HG02642 (cell line): ENCODE results near the gene MED17.
"Not testable (repeated sequence)": the region's sequence is repeated elsewhere in the genome, so short reads cannot be mapped to it uniquely, and the experiment has no call there.

Source experiments
- ATAC-seq: cut with Tn5 transposase; IDR thresholded peaks from one replicate; pipeline ENCODE4 v1.9.1; 2021; ENCODE audit warnings: mild to moderate bottlenecking; ENCODE audit not compliant: unreplicated experiment, poor library complexity

Gene MED17

GRCh38 chr11:93784145-93784934, at the start of gene MED17:
TSS of gene MED17 (plus strand) at chr11:93784282. CDS start at chr11:93784514, 232 bp downstream.
- ATAC-seq, result peak; percentile 97

- no peak for ATAC-seq
Measured at GRCh38 chr11:93734427-93735222, 49.5 kb upstream of the MED17 start.

GRCh38 chr11:93735627-93736026, 48.5 kb upstream of the MED17 start:
- ATAC-seq, result no peak

GRCh38 chr11:93736129-93736528, 48.0 kb upstream of the MED17 start:
- ATAC-seq, result no peak

- no peak for ATAC-seq
Measured at GRCh38 chr11:93737904-93738612, 46.0 kb upstream of the MED17 start.

- ATAC-seq, result no peak
Measured at GRCh38 chr11:93738647-93739081, 45.4 kb upstream of the MED17 start.

- peak; percentile 18 for ATAC-seq
Measured at GRCh38 chr11:93740031-93740729, 43.9 kb upstream of the MED17 start.

GRCh38 chr11:93740730-93741093, 43.4 kb upstream of the MED17 start:
- peak; percentile 42 for ATAC-seq

- peak; percentile 89 for ATAC-seq
Measured at GRCh38 chr11:93741094-93741881, 42.8 kb upstream of the MED17 start, which contains the start of the genes C11orf54 and TAF1D. TSS of gene C11orf54 (plus strand) at chr11:93741672. CDS start at chr11:93747394, 5,722 bp downstream. TSS of gene TAF1D (minus strand) at chr11:93741495. CDS start at chr11:93739304, 2,191 bp downstream.

GRCh38 chr11:93741882-93742226, 42.2 kb upstream of the MED17 start:
- ATAC-seq, result peak; percentile 8

GRCh38 chr11:93743291-93743690, 40.8 kb upstream of the MED17 start:
- ATAC-seq, result no peak

GRCh38 chr11:93744669-93745004, 39.4 kb upstream of the MED17 start:
- no peak for ATAC-seq

- not testable (repeated sequence) for ATAC-seq
Measured at GRCh38 chr11:93745005-93745755, 38.9 kb upstream of the MED17 start.

- no peak for ATAC-seq
Measured at GRCh38 chr11:93746101-93746500, 38.0 kb upstream of the MED17 start.

- peak; percentile 76 for ATAC-seq
Measured at GRCh38 chr11:93747122-93747521, 37.0 kb upstream of the MED17 start.

GRCh38 chr11:93751001-93751400, 33.1 kb upstream of the MED17 start:
- ATAC-seq, result no peak

- ATAC-seq, result no peak
Measured at GRCh38 chr11:93753241-93753640, 30.8 kb upstream of the MED17 start.

- no peak for ATAC-seq
Measured at GRCh38 chr11:93756748-93757147, 27.3 kb upstream of the MED17 start.

GRCh38 chr11:93757301-93757700, 26.8 kb upstream of the MED17 start:
- no peak for ATAC-seq
